Measurements from ENCODE around the gene KBTBD8.

Gene KBTBD8

GRCh38 chr3:67012564-67012963 is 14.5 kb downstream of the KBTBD8 start:
- Histone ChIP-seq H3K4me3 (ENCODE audit: insufficient read depth, low read depth, low read length, poor library complexity, severe bottlenecking) (no peak overlapping the region), H3K27me3 (replicated peaks; ENCODE audit: control insufficient read depth, insufficient read depth, low read length, poor library complexity, severe bottlenecking) (no peaks in the 10 kb centered on the region), H3K27ac (ENCODE audit: insufficient read depth, low read length, poor library complexity, severe bottlenecking) (no peak overlapping the region), H3K36me3 (ENCODE audit: control insufficient read depth, insufficient read depth, low read length) (peaks cover 10% of the 10 kb centered on the region), H3K4me1 (ENCODE audit: control insufficient read depth, insufficient read depth, low read length, poor library complexity, severe bottlenecking) (no peaks in the 10 kb centered on the region), H3K9me3 (ENCODE audit: control insufficient read depth, low read length) (no peaks in the 10 kb centered on the region)
- DNase-seq = no peak

DNA sequence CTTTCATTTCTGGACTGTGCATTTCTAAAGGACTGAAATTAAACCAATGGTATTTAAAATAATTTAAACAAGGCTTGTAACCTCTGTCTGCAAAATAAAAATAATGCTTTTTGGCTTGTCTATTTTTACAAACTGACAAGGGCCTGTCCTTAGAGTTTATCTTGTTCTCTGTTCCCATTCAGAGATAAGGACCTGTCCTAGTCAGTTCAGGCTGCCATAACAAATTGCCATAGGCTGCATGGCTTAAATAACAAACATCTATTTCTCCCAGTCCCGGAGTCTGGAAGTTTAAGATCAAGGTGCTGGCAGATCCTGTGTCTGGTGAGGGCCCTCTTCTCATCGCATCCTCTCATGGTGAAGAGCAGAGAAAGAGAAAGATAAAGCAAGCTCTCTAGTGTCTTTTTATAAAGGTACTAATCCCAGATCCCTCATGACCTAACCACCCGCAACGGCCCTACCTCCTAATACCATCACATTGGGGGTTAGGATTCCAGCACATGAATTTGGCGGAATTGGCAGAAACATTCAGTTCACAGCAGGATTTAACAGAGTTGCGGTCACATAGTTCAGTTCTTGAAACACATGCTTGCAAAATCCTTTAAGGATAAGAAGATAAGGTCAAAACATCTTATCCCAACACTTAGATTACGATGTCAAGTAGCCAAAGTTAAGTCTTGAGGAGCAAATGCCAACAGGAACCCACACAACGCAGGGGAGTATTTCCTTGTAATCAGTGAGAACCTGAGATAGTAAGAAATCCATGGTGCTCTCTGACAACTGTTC is 17.8 kb downstream of the KBTBD8 start:
- Histone ChIP-seq H3K4me3 (ENCODE audit: insufficient read depth, low read depth, low read length, poor library complexity, severe bottlenecking) (no peak overlapping the region), H3K9me3 (ENCODE audit: control insufficient read depth, low read length) (no peaks in the 10 kb centered on the region)
- DNase-seq = no peak

GRCh38 chr3:67016522-67017080 is 18.5 kb downstream of the KBTBD8 start:
- Histone ChIP-seq H3K4me1 (ENCODE audit: control insufficient read depth, insufficient read depth, low read length, poor library complexity, severe bottlenecking) (no peaks in the 10 kb centered on the region), H3K4me3 (ENCODE audit: insufficient read depth, low read depth, low read length, poor library complexity, severe bottlenecking) (no peak overlapping the region), H3K36me3 (ENCODE audit: control insufficient read depth, insufficient read depth, low read length) (no peaks in the 10 kb centered on the region), H3K27me3 (replicated peaks; ENCODE audit: control insufficient read depth, insufficient read depth, low read length, poor library complexity, severe bottlenecking) (no peaks in the 10 kb centered on the region), H3K9me3 (ENCODE audit: control insufficient read depth, low read length) (no peaks in the 10 kb centered on the region), H3K27ac (ENCODE audit: insufficient read depth, low read length, poor library complexity, severe bottlenecking) (no peak overlapping the region)
- DNase-seq = no peak

More for the DNA sequence above, 17.8 kb downstream of the KBTBD8 start:
- Histone ChIP-seq H3K27ac (ENCODE audit: insufficient read depth, low read length, poor library complexity, severe bottlenecking) (no peak overlapping the region), H3K27me3 (replicated peaks; ENCODE audit: control insufficient read depth, insufficient read depth, low read length, poor library complexity, severe bottlenecking) (no peaks in the 10 kb centered on the region), H3K4me1 (ENCODE audit: control insufficient read depth, insufficient read depth, low read length, poor library complexity, severe bottlenecking) (no peaks in the 10 kb centered on the region), H3K36me3 (ENCODE audit: control insufficient read depth, insufficient read depth, low read length) (no peaks in the 10 kb centered on the region)

DNA sequence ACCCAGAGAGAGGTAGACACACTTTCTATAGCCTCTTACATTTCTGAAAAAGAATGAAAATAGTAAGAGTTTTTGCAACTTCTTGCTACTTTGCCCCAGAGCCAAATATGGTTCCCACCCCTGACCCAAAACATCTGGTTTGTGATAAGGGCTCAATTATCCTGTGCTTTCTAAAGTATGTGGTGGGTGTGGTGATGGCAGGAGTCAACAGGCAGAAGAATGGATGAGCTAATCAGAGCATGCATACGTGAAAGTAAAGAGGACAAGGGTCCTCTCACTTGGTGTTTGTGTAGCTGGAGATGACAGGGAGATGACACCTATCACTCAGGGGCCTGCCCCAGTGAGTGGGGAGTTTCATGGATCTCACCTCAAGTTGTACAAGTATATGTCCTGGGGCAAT is 19.1 kb downstream of the KBTBD8 start:
- H3K4me3 ChIP-seq (ENCODE audit: insufficient read depth, low read depth, low read length, poor library complexity, severe bottlenecking) = no peak overlapping the region
- no peaks in the 10 kb centered on the region for H3K36me3 ChIP-seq (ENCODE audit: control insufficient read depth, insufficient read depth, low read length)
- H3K4me1 ChIP-seq (ENCODE audit: control insufficient read depth, insufficient read depth, low read length, poor library complexity, severe bottlenecking) = no peaks in the 10 kb centered on the region
- no peak for DNase-seq
- no peaks in the 10 kb centered on the region for H3K27me3 ChIP-seq (replicated peaks; ENCODE audit: control insufficient read depth, insufficient read depth, low read length, poor library complexity, severe bottlenecking)
- no peaks in the 10 kb centered on the region for H3K9me3 ChIP-seq (ENCODE audit: control insufficient read depth, low read length)
- no peak overlapping the region for H3K27ac ChIP-seq (ENCODE audit: insufficient read depth, low read length, poor library complexity, severe bottlenecking)

- no peak overlapping the region for H3K27ac ChIP-seq (ENCODE audit: insufficient read depth, low read length, poor library complexity, severe bottlenecking)
- no peaks in the 10 kb centered on the region for H3K4me1 ChIP-seq (ENCODE audit: control insufficient read depth, insufficient read depth, low read length, poor library complexity, severe bottlenecking)
- no peak for DNase-seq
- no peaks in the 10 kb centered on the region for H3K36me3 ChIP-seq (ENCODE audit: control insufficient read depth, insufficient read depth, low read length)
- H3K4me3 ChIP-seq (ENCODE audit: insufficient read depth, low read depth, low read length, poor library complexity, severe bottlenecking) = no peak overlapping the region
- no peaks in the 10 kb centered on the region for H3K27me3 ChIP-seq (replicated peaks; ENCODE audit: control insufficient read depth, insufficient read depth, low read length, poor library complexity, severe bottlenecking)
- H3K9me3 ChIP-seq (ENCODE audit: control insufficient read depth, low read length) = no peaks in the 10 kb centered on the region
These were observed 20.1 kb downstream of the KBTBD8 start for GRCh38 chr3:67018105-67018788.

DNA sequence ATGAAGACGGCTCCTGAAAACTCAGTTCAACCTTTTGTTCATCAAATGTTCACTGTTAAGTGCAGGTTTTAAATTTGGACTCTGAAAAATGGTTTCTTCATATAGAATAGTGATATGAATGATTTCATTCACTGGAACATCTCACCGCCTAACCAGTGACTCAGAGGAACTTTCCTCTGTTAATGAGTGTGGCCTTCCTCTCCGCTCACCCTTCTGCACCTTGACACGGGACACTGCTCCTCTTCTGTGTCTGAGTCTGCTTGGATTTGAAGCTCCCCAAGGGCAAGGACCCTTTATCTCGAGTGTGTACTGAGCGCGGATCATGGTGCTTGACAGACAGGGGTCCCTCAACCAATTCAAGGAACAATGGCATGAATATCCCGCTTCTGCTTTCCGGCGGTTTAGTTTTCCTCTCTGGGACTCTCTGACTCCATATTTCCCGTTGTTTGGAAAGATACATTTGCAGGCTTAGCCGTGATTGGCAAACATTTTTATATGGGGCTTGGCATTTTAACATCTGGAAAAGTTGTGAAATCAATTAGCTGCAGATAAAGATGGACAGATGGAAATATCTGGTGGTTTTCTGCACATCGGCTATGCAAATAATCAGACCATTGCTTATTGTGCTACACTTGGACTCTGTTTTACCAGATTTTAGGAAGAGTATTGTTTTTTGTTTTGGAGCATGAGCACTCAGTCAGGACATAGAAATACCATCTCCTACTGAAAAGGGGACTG is 20.9 kb downstream of the KBTBD8 start:
- Histone ChIP-seq H3K27me3 (replicated peaks; ENCODE audit: control insufficient read depth, insufficient read depth, low read length, poor library complexity, severe bottlenecking) (no peaks in the 10 kb centered on the region), H3K4me3 (ENCODE audit: insufficient read depth, low read depth, low read length, poor library complexity, severe bottlenecking) (no peak overlapping the region), H3K4me1 (ENCODE audit: control insufficient read depth, insufficient read depth, low read length, poor library complexity, severe bottlenecking) (no peaks in the 10 kb centered on the region), H3K9me3 (ENCODE audit: control insufficient read depth, low read length) (no peaks in the 10 kb centered on the region), H3K36me3 (ENCODE audit: control insufficient read depth, insufficient read depth, low read length) (no peaks in the 10 kb centered on the region), H3K27ac (ENCODE audit: insufficient read depth, low read length, poor library complexity, severe bottlenecking) (no peak overlapping the region)
- DNase-seq = no peak

DNA sequence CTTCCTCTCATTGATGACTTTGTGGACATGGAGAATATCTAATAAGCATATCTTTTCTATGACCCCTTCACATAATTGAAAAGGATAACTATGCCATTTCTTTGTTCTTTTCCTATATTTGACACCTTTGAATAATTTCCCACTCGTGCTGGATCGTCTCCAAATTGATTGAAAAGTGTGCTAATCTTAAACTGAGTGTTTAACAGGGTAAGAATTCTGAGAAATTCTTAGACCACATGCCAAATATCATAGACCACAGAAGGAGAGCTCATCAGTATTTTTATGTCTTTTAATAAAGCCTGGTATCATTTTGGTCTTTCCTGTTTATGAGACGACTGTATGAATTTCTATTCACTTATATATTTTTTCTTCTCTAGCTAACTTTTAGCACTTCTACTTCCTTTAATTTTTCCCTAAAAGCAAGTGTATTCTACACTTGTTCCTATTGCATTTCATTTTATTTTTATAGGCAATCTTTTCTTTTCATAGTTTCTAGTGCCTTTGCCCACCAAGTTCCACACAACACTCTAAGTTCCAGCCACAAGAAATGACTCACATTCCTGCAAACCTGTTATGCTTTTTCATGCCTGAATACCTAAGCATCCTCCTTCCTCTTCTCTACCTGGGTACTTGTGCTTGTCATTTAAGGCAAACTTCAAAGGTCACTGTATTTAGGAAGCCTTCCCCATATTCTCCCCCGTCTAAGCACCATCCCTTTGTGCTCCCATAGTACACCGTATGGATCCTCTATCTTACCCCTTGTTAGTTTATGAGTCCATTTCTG is 30.1 kb downstream of the KBTBD8 start:
- H3K27ac ChIP-seq (ENCODE audit: insufficient read depth, low read length, poor library complexity, severe bottlenecking) = no peak overlapping the region
- no peaks in the 10 kb centered on the region for H3K27me3 ChIP-seq (replicated peaks; ENCODE audit: control insufficient read depth, insufficient read depth, low read length, poor library complexity, severe bottlenecking)
- H3K9me3 ChIP-seq (ENCODE audit: control insufficient read depth, low read length) = no peaks in the 10 kb centered on the region
- DNase-seq = no peak
- no peaks in the 10 kb centered on the region for H3K36me3 ChIP-seq (ENCODE audit: control insufficient read depth, insufficient read depth, low read length)
- H3K4me3 ChIP-seq (ENCODE audit: insufficient read depth, low read depth, low read length, poor library complexity, severe bottlenecking) = no peak overlapping the region
- no peaks in the 10 kb centered on the region for H3K4me1 ChIP-seq (ENCODE audit: control insufficient read depth, insufficient read depth, low read length, poor library complexity, severe bottlenecking)

- Histone ChIP-seq H3K9me3 (ENCODE audit: control insufficient read depth, low read length) (no peaks in the 10 kb centered on the region), H3K27ac (ENCODE audit: insufficient read depth, low read length, poor library complexity, severe bottlenecking) (no peak overlapping the region), H3K27me3 (replicated peaks; ENCODE audit: control insufficient read depth, insufficient read depth, low read length, poor library complexity, severe bottlenecking) (no peaks in the 10 kb centered on the region), H3K4me1 (ENCODE audit: control insufficient read depth, insufficient read depth, low read length, poor library complexity, severe bottlenecking) (no peaks in the 10 kb centered on the region), H3K36me3 (ENCODE audit: control insufficient read depth, insufficient read depth, low read length) (no peaks in the 10 kb centered on the region), H3K4me3 (ENCODE audit: insufficient read depth, low read depth, low read length, poor library complexity, severe bottlenecking) (no peak overlapping the region)
- no peak for DNase-seq
These were observed 33.0 kb downstream of the KBTBD8 start for GRCh38 chr3:67030785-67031740.

DNA sequence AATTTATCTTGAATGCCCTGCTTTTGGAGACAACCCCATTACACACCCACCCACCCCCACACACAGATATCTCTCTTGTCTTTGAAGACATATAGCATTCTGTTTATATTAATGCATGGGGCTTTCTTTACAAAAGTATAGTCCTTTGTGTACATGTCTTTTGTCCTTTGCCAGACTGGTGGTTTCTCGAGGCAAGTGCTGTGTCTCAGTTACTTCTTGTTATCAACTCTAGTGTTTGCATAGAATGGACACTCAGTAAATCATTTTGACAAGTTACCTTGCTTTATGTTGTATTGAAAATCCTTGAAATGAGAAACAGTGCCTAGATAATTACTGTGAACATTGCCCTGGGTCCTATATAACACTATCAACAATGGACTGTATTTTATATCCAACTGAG is 33.9 kb downstream of the KBTBD8 start:
- H3K27ac ChIP-seq (ENCODE audit: insufficient read depth, low read length, poor library complexity, severe bottlenecking) = no peak overlapping the region
- no peaks in the 10 kb centered on the region for H3K9me3 ChIP-seq (ENCODE audit: control insufficient read depth, low read length)
- no peaks in the 10 kb centered on the region for H3K4me1 ChIP-seq (ENCODE audit: control insufficient read depth, insufficient read depth, low read length, poor library complexity, severe bottlenecking)

More for the DNA sequence above, 33.9 kb downstream of the KBTBD8 start:
- Histone ChIP-seq H3K4me3 (ENCODE audit: insufficient read depth, low read depth, low read length, poor library complexity, severe bottlenecking) (no peak overlapping the region), H3K36me3 (ENCODE audit: control insufficient read depth, insufficient read depth, low read length) (no peaks in the 10 kb centered on the region), H3K27me3 (replicated peaks; ENCODE audit: control insufficient read depth, insufficient read depth, low read length, poor library complexity, severe bottlenecking) (no peaks in the 10 kb centered on the region)
- DNase-seq = no peak
